Adipose tissue (tissue), 3 donors: ENCODE measurements around the gene OXTR. TPM values are rescaled to one million over a fixed set of nuclear protein-coding genes. Genes with fewer than 3 reads are reported as not detected.

ENCODE experiments used
- H3K27ac ChIP-seq: one replicate; pipeline ENCODE4 v1.5.1; 2013; ENCODE audit warnings: low read depth, low read length
- WGBS, 3 donors: extraction: QIAGEN DNeasy Blood & Tissue Kit; methylation state at CpG; one replicate each; pipeline ENCODE4 v1.1.7; 2013; 5-methylcytosine and 5-hydroxymethylcytosine counted together
- polyA plus RNA-seq, 3 donors: library from polyadenylated mRNA; stranded (reverse); fragments of 200-250 nt; gene quantifications; one replicate each; pipeline ENCODE4 v1.2.3, GENCODE V29; 2013
- donor health status: healthy with polysubstance abuse.
- donor health status: Bipolar disorder and iron deficiency.
- donor health status: healthy.

Gene OXTR
- polyA plus RNA-seq, 3 donors, result 0.03 to 0.09 TPM; not detected in 1

DNA sequence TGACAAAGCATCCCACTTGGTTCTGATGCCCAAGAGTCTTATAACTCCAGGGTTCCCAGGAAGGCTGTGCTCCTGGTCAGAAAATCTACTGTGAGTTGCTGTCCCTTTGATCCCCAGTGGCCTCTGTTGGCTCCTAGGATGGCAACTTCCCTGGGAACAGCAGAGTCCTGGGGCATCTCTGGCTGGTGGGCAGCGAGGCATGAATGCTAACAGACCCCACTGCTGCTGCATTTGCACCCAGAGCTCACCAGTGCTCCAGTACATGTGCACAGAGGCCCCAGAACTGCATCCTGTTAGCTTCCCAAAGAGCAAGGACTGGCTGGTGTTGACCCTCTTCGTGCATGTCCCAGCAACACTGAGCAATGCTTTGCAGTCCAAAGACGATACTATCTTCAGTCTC, 20.1 kb downstream of the OXTR start:
- 63 to 95% (median 88%) methylated on average over 3 of the region's 3 CpGs for WGBS, 3 donors
- H3K27ac ChIP-seq, result no peak overlapping the region

DNA sequence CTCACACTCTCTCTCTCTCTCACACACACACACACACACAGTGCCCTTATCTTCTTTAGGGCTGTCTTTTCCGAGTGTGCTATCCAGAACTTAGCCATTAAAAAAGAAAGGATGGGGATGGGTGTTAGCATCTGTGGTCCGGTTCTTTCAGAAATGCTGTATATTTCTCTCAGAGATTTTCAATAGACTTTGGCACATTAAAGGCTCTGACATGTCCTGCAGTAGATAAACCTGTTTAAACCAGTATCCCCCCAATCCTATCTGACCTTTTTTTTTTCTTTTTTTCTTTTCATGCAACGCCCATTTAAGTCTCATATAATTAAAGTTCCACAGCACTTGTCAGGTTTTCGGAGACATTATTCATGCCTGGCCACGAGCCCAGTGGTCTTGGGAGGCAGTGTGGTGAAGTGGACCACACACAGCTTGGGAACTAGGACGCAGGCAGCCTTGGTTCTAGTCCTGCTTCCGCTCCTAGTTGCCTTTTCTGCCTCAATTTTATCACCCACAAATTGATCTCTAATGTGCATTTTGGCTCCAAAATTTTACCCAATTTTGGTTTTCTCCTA, 22.6 kb downstream of the OXTR start:
- WGBS, 3 donors, result 67 to 73% (median 70%) methylated on average over 7 of the region's 7 CpGs
- H3K27ac ChIP-seq, result no peak overlapping the region

DNA sequence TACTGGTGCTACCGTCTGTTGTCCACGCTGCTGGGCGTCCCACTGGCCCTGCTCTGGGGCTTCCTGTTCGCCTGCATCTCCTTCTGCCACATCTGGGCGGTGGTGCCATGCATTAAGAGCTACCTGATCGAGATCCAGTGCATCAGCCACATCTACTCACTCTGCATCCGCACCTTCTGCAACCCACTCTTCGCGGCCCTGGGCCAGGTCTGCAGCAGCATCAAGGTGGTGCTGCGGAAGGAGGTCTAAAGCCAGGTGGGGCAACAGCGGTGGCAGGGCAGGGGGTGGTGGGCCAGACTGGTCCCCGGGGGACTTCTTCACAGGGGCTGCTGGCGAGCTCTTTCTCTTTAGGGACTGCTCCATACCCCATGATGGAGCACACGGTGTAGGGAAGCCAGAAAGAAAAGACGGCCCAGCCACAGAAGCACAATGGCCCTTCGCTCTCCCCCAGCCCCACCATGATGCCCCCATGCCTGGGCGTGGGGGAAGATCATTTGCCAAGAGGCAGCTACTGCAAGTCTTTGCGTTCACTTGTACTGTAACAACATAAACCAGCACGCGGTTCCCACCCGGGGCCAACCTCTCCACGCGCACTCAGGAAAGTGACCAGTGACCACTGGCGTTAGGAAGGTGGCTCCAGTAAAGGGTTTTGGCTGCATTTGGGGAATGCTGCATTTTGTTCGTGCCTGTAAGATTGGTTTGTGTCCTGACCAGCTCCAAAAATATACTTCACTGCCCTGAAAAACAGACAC, 23.6 kb downstream of the OXTR start:
- WGBS, 3 donors, result 92 to 93% (median 93%) methylated on average over 25 of the region's 25 CpGs
- no peak overlapping the region for H3K27ac ChIP-seq

DNA sequence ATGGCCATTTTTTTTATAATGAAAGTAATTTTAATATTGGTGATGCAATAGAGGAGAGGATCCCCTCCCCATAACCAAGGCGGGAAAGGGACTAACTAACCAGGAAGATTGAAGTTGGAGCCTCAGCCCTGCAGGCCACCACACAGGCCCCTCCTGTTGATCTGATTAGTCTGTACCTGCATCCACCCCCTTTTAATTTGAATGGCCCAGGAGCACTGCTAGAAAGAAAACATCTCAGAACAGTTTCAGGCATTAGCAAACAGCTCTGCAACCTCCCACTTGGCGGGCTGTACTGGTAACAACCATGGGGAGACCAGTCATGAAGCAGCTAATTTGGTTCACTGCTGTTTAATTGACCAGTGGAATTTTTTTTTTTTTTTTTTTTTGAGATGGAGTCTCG, 25.5 kb downstream of the OXTR start:
- no peak overlapping the region for H3K27ac ChIP-seq
- 81 to 92% (median 88%) methylated on average over 2 to 3 of the region's 3 CpGs for WGBS, 3 donors

DNA sequence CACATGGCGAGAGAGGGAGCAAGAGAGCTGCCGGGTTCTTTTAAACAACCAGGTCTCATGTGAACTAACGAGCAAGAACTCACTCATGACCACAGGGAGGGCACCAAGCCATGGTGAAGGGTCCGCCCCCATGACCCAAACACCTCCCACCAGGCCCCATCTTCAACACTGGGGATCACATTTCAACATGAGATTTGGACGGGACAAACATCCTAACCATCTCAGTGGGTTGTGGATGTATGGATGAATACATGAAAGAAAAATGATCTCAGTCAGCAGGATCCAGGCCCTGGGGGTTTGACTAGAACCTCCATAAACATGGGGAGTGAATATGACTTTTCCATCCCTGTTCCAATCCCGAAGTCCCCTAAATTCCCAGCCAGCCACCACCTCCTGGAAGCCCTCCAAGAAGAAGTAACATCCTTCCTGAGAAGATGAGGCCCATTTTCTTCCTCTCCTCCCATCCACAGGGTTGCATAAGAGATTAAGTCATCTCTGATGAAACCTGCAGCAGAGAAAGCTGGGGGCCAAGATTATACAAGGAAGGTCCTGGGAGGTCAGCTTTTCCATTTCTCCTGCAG, 26.3 kb downstream of the OXTR start:
- WGBS, 3 donors, result 43 to 75% (median 67%) methylated on average over 6 of the region's 6 CpGs
- no peak overlapping the region for H3K27ac ChIP-seq

DNA sequence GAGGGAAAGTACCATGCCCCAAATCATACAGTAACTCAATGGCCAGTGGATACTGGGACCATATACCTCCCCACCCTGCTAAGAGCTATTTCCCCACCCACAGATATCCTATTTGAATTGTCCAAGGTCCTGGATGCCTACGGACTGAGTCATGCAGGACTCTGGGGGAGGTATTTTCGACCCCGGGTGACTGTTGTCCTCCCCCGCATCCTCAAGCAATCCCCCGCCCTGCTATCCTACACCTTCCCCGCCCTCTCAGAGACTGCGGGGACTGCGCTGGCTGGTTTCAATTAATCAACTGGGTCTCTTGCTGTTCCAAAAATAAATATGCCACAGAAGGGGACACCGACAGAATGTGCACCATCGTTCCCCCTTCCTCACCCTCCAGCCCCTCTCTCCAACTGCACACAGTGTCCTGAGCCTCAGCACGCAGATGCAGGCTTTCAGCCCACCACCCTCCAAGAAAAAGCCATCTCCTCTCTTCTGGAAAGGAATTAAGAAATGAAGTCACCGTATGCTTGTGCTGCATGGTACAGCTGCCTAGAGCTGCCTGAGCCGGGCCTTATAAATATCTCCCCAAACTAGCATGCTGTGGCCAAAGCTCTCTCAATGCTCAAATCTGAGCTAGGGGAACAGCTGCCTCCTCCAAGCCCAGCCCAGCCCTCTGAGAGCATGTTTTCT, 27.7 kb downstream of the OXTR start:
- WGBS, 3 donors, result 11 to 24% (median 18%) methylated on average over 13 of the region's 13 CpGs
- H3K27ac ChIP-seq, result no peak overlapping the region

DNA sequence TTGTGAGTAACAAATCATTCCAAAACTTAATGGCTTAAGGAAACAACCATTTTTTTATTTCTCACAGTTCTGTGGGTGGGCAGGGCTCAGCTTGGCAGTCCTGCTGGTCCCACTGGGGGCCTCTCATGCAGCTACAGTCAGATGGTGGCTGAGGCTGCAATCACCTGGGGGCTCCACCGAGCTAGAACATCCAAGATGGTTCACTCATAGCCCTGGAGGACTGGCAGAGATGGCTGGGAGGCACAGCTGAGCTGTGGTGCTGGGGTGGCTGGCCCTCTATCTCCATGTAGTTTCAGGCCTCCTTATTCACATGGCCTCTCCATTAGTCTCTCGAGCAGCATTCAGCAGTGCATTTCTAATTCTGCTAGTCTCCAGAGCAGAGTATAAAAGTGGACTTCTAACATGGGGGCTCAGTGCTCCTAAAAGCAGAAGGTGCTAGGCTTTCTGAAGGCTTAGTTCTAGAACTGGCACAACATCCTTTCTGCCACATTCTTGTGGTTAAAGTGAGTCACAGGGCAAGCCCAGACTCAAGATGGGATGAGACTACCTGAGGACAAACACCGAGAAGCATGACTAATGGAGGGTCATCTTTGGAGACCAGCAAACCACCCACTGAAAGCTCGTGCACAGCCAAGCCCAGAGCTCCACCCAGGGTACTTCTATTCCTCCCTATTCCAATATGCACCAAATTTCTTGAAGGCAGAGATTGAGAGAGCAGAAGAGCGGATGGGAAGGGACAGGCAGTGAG, 29.5 kb downstream of the OXTR start:
- 71 to 86% (median 84%) methylated on average over 5 of the region's 5 CpGs for whole genome bisulfite sequencing, 3 donors
- no peak overlapping the region for H3K27ac ChIP-seq

DNA sequence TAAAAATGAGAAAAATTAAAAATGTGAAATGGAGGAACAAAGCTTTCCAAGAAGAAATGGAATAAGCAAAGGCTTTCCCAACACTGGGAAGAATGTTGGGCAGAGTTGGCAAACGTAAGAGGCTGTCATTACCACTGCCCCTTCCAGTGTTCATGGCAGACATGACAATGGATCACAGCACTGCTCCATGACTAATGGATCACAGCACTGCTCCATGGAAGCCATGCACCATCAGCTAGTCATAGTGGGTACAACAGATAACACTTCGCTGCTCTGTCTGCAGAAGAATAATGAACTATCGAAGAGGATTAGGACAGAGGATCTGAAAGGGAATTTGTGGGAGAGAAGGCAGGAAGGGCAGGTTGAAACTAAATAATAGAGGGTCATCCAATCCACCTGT, 30.8 kb downstream of the OXTR start:
- 63 to 76% (median 65%) methylated on average over 3 of the region's 3 CpGs for WGBS, 3 donors
- no peak overlapping the region for H3K27ac ChIP-seq

DNA sequence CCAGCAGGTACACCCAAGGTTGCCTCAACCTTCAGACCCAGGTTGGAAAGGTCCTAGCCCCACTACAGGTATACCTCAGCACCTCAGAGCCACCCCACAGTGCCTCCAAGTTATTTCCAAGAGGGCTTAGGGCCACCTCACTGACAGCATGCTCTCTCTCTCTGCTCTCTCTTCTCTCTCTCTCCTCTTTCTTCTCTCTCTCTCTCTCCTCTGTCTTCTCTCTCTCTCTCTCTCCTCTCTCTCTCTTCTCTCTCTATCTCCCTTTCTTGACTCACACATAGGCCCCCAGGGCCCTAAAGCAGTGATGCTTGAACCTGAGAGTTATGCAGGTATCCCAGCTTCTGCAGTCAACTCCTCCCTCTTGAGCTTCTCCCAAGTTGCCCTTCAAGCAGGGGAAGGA, 31.6 kb downstream of the OXTR start:
- H3K27ac ChIP-seq, result no peak overlapping the region

DNA sequence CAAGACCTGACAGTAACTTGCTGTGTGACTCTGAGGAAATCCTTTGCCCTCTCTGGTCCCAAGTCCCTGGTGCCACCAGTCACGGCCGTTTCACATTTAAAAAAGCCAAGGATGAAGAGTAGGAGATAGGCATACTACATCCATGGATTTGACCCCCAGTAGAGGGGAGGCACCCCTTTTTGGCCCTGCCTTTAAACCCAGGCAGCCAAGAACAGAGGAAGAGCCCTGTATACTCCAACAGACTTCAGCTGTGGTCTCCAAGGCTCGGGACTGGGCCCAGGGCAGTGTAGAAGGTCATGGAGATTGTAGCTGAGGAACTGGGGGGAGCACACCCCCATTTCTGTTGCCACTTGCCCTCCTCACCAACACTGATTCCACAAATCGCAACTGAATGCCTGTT, 32.1 kb downstream of the OXTR start:
- 88 to 92% (median 88%) methylated on average over 4 of the region's 4 CpGs for WGBS, 3 donors
- H3K27ac ChIP-seq, result no peak overlapping the region

DNA sequence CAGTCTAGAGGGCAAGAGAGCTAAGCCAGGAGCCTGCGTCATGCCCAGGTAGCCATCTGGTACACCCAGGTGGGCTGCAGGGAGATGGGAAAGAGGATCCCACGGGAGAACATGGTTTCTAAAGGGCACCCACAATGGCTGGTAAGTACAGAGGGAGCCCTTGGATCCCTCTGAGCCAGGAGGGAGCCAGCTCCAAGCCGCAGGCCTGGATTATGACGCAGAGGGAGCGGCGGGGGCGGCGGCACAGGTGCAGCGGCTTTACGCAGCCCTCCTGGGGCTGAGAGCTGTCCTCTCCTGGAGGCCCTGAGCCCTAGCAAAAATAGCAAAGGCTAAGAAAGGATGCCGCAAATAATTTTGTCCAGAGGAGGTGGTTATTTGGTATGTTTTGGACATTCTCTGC, 33.0 kb downstream of the OXTR start:
- WGBS, 3 donors, result 91 to 92% (median 92%) methylated on average over 11 of the region's 11 CpGs
- H3K27ac ChIP-seq, result no peak overlapping the region

DNA sequence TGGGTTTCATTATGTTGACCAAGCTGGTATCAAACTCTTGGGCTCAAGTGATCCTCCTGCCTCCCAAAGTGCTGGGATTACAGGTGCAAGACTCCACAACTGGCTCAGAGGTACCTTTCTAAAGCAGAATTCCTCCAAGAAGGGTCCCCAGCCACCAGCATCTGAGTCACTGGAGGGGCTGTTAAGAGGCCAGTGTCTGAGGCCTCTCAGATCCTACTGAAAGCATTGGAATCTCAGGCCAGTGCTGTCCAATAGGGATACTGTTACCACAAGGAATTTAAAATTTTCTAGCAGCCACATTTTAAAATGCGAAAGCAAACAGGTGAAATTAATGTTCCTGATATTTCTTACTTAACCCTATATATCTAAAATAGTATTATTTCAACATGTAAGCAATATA, 34.5 kb downstream of the OXTR start:
- no peak overlapping the region for H3K27ac ChIP-seq
- 94 to 97% (median 97%) methylated on average over 1 of the region's 1 CpG for WGBS, 3 donors

DNA sequence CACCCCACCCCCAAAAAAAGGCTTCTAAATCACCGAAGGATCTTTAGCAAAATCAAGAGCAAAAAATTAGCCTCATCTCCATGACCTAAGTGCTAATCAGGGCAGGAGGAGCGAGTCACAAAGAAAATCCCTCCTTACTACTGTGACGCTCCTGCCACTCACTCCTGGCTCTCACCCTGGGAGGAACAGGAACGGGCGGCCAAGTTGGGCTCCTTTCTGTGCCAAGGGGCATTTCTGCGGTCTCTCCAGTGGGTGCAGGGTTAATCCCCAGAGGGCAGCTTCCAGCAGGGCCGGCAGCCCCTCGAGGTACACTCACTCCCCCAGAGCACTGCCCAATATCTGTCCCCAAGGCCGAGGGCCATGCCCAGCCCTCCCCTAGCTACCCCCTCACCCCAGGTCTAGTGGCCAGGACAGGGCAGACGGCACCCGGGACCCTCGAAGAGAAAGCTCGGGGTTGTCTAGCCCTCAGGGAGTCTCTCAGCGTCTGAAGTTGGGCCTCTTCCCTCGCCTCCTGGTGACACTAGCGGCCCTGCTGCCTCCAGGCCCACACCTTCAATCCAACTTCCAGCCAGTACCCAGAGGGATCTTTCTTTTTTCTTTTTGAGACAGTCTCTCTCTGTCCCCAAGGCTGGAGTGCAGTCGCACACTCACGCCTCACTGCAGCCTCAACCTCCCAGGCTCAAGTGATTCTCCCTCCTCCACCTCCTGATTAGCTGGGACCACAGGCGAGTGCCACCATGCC, 35.1 kb downstream of the OXTR start:
- 83 to 91% (median 89%) methylated on average over 19 of the region's 19 CpGs for WGBS, 3 donors
- no peak overlapping the region for H3K27ac ChIP-seq

DNA sequence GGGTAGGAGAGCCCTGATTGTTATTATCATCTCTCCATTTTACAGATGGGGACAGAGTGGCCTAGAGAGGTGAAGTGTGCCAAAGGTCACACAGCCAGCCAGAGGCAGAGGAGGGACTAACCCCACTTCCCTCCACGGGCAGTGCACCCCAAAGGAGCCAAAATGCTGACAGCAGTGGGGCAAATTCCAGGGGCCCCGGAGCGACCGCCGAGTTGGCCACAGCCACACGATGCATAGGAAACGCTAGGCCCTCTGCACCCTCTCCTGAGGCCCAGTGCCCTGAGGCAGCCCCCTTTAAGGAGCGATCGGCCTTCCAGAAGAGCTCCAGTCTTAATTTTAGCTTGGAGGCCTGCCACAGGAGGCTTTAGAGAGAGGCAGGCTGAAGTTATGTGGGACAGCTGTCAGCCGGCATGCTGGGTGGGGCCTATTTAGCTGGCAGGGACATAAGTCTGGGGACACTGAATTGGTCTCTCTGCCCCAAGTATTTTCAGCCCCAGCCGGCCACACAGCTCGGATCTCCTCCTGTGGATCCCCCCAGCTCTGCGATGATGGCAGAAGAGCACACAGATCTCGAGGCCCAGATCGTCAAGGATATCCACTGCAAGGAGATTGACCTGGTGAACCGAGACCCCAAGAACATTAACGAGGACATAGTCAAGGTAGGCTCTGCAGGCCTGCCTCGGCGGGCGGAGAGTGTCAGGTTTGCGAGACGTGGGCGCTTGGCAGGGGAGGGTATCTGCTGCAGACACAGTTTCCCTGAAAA, 35.9 kb downstream of the OXTR start, which contains the start of gene CAV3:
Gene CAV3 (plus strand): TSS at position 471 of the 763 bp plus-strand sequence. CDS start 75 bp downstream, at position 546.
- 75 to 80% (median 78%) methylated on average over 23 of the region's 23 CpGs for WGBS, 3 donors
- H3K27ac ChIP-seq, result no peak within 1 kb of the TSS

DNA sequence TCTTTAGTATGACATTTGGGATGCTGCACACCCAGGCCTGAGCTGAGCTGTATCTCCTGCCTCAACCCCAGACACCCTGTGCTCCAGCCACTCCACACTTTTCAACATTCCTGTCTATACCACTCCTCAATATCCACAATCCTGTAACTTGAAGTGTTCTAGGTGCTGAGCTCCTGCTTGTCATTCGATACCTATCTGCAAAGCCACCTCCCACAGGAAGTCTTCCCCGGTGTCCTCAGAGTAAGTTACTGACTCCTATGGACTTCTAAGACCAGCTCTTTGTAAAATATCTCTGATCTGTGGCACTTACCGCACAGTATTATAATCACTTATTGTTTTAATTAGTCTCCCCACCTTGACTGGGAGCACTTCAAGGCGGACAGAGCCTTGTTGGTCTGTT, 37.0 kb downstream of the OXTR start:
- WGBS, 3 donors, result 68 to 80% (median 76%) methylated on average over 4 of the region's 4 CpGs
- H3K27ac ChIP-seq, result no peak overlapping the region

DNA sequence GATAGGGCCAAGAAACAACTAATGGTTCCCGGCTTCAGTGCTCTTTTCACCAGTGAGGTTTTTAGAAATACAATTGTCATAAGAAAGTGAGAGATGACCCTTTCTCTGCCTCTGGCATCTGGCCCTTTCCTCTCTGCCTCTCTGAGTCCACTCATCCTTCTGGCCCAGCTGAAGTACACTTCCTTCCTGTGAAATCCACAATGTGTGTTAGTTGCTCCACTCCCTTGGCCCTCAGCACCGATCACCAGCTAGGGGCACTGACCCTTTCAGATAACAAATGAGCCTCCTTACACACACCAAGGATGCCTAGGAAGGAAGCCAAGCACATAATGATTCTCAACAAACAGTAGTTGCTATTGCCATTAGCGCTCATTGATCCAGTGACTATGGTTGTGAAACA, 38.8 kb downstream of the OXTR start:
- 46 to 60% (median 57%) methylated on average over 3 of the region's 3 CpGs for WGBS, 3 donors
- no peak overlapping the region for H3K27ac ChIP-seq

DNA sequence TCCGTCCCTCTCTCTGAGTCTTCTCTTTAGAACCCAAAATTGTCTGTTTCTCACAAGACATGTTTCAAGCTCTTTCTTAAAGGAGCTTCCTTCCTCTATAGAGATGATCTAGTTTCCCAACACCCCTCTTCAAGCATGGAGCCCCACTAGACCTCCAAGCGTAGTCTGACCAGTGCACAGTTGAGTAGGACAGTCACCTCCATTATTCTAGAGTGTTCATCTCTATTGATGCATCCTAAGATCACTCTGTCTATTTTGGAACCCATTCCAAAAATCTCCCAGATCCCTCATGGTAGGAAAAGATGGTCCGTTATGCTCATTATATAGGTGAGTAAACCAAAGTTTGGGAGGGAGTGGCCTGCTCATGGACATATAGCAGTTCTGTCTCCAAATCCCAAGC, 39.9 kb downstream of the OXTR start:
- no peak overlapping the region for H3K27ac ChIP-seq
- 91 to 93% (median 91%) methylated on average over 3 of the region's 3 CpGs for WGBS, 3 donors
